ENCODE data around the gene FMN1.

- TF ChIP-seq, protein P1, sequence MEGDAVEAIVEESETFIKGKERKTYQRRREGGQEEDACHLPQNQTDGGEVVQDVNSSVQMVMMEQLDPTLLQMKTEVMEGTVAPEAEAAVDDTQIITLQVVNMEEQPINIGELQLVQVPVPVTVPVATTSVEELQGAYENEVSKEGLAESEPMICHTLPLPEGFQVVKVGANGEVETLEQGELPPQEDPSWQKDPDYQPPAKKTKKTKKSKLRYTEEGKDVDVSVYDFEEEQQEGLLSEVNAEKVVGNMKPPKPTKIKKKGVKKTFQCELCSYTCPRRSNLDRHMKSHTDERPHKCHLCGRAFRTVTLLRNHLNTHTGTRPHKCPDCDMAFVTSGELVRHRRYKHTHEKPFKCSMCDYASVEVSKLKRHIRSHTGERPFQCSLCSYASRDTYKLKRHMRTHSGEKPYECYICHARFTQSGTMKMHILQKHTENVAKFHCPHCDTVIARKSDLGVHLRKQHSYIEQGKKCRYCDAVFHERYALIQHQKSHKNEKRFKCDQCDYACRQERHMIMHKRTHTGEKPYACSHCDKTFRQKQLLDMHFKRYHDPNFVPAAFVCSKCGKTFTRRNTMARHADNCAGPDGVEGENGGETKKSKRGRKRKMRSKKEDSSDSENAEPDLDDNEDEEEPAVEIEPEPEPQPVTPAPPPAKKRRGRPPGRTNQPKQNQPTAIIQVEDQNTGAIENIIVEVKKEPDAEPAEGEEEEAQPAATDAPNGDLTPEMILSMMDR (conservative IDR thresholded peaks at IDR 0.05; ENCODE audit: low read depth, low read length): no peak
- no peak for TF ChIP-seq EZH2 (IDR thresholded peaks at IDR 0.05; ENCODE audit: borderline replicate concordance, low read depth, low read length, poor library complexity, severe bottlenecking)
Measured at GRCh38 chr15:33243393-33243792, 48.9 kb upstream of the FMN1 start.

Measured in A673 (cell line).